PC-9 (cell line): Measurements from ENCODE around the gene RNF227. TPM values are rescaled to one million over a fixed set of nuclear protein-coding genes. Genes with fewer than 3 reads are reported as not detected.

Experiments used
- BruUV-seq: library from RNA; stranded (reverse); fragments of 400-500 nt; replicated peaks from 2 replicates; lab custom pipeline; 2021; lab: Mats Ljungman, UMichigan
- CTCF ChIA-PET: fragments of 300-600 bp; sonication (Branson Sonifier 250); formaldehyde crosslinking; loops from one replicate; lab custom pipeline; 2022; ENCODE audit warnings: antibody characterized with exemption; lab: Charles Lee
- POLR2A ChIA-PET: fragments of 300-600 bp; sonication (Branson Sonifier 250); formaldehyde crosslinking; loops from one replicate; lab custom pipeline; 2022; ENCODE audit warnings: antibody characterized with exemption; ENCODE audit not compliant: unreplicated experiment; lab: Charles Lee
- DNase-seq, 2 experiments: peaks; one replicate each; pipeline versions ENCODE4 v3.0.0 to v3.0.0-alpha.2; 2015 to 2022; ENCODE audit warnings: mixed read lengths in 1 of 2
- H2AFZ ChIP-seq: fragments of 200-600 bp; sonication (generic); 2 replicates; pipeline ENCODE4 v1.8.1; 2017; ENCODE audit warnings: antibody characterized with exemption
- H3F3A ChIP-seq: fragments of 200-600 bp; sonication (generic); 2 replicates; pipeline ENCODE4 v1.8.1; 2017; ENCODE audit warnings: antibody characterized with exemption, mild to moderate bottlenecking, low read depth; ENCODE audit not compliant: insufficient read depth
- H3K27ac ChIP-seq: fragments of 200-600 bp; sonication (generic); 2 replicates; pipeline ENCODE4 v1.6.1; 2016; ENCODE audit warnings: mixed run types
- H3K27me3 ChIP-seq: fragments of 200-600 bp; sonication (generic); 2 replicates; pipeline ENCODE4 v1.6.1; 2016; ENCODE audit warnings: low read depth, mixed run types; ENCODE audit not compliant: insufficient read depth
- H3K36me3 ChIP-seq: fragments of 200-600 bp; sonication (generic); 2 replicates; pipeline ENCODE4 v1.6.1; 2016; ENCODE audit warnings: low read depth, mixed run types
- H3K4me1 ChIP-seq: fragments of 200-600 bp; sonication (generic); replicated peaks from 2 replicates; pipeline ENCODE4 v1.6.1; 2016; ENCODE audit warnings: mixed run types; ENCODE audit not compliant: insufficient read depth
- H3K4me2 ChIP-seq: fragments of 200-600 bp; sonication (generic); 2 replicates; pipeline ENCODE4 v1.6.1; 2017; ENCODE audit warnings: mixed run types
- H3K4me3 ChIP-seq: fragments of 200-600 bp; sonication (generic); 2 replicates; pipeline ENCODE4 v1.6.1; 2016; ENCODE audit warnings: mixed run types
- H3K79me2 ChIP-seq: fragments of 200-600 bp; sonication (generic); 2 replicates; pipeline ENCODE4 v1.6.1; 2017; ENCODE audit warnings: low read depth, mixed run types
- H3K9me2 ChIP-seq: fragments of 200-600 bp; sonication (generic); 2 replicates; pipeline ENCODE4 v1.8.1; 2017; ENCODE audit warnings: mild to moderate bottlenecking; ENCODE audit not compliant: insufficient read depth
- H3K9me3 ChIP-seq: fragments of 200-600 bp; sonication (generic); 2 replicates; pipeline ENCODE4 v1.8.1; 2016; ENCODE audit warnings: low read depth; ENCODE audit not compliant: insufficient read depth
- H4K20me1 ChIP-seq: fragments of 200-600 bp; sonication (generic); 2 replicates; pipeline ENCODE4 v1.8.1; 2017; ENCODE audit not compliant: insufficient read depth
- EZH2 ChIP-seq: fragments of 200-600 bp; sonication (generic); IDR thresholded peaks from 2 replicates; pipeline ENCODE4 v1.8.0; 2017; ENCODE audit warnings: antibody characterized with exemption, low read depth
- intact Hi-C: fragments of 100-400 bp; cut with micrococcal nuclease; formaldehyde crosslinking; loops from one replicate; pipeline ENCODE4 v1.10.0; 2022; ENCODE audit not compliant: unreplicated experiment
- total RNA-seq: library from RNA; stranded (reverse); gene quantifications from 2 replicates; pipeline ENCODE4 v1.2.3, GENCODE V29; 2021
- TF ChIP-seq, protein P1 (sequence below): fragments of 200-600 bp; sonication (generic); conservative IDR thresholded peaks from 2 replicates; pipeline ENCODE4 v1.6.1; 2017; ENCODE audit warnings: mixed run types, antibody characterized with exemption, mild to moderate bottlenecking, moderate library complexity

RNF227 gene
- total RNA-seq, 1 experiment from 2014 or later, result 3.1 TPM

DNA sequence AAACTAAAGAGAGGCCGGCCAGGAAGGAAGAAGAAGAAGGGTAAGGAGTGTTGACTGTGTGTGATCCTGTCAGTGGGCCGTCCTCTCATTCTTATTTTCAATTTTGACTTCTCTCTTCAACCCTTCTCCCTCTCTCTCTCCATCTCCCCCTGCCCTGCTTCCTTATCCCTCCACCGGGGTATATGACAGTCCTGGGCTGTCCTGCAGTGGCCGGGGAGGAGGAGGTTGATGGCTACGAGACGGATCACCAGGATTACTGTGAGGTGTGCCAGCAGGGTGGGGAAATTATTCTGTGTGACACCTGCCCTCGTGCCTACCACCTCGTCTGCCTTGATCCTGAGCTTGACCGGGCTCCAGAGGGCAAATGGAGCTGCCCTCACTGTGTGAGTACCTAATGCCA, 21.9 kb downstream of the RNF227 start:
- Histone ChIP-seq H3F3A (peaks cover 4% of the 10 kb centered on the region; the same call in 1 of the 2 replicates), H3K27me3 (no peaks in the 10 kb centered on the region), H3K4me2 (no peak overlapping the region), H3K79me2 (peaks cover 13% of the 10 kb centered on the region), H3K9me2 (no peaks in the 10 kb centered on the region), H3K4me1 (peaks cover 8% of the 10 kb centered on the region), H4K20me1 (peaks cover 4% of the 10 kb centered on the region; the same call in 1 of the 2 replicates), H3K9me3 (no peaks in the 10 kb centered on the region), H3K27ac (no peak overlapping the region), H2AFZ (no peak overlapping the region), H3K4me3 (no peak overlapping the region), H3K36me3 (no peaks in the 10 kb centered on the region; the same call in 1 of the 2 replicates)
- intact Hi-C loops, result no loop called here
- TF ChIP-seq, protein P1, sequence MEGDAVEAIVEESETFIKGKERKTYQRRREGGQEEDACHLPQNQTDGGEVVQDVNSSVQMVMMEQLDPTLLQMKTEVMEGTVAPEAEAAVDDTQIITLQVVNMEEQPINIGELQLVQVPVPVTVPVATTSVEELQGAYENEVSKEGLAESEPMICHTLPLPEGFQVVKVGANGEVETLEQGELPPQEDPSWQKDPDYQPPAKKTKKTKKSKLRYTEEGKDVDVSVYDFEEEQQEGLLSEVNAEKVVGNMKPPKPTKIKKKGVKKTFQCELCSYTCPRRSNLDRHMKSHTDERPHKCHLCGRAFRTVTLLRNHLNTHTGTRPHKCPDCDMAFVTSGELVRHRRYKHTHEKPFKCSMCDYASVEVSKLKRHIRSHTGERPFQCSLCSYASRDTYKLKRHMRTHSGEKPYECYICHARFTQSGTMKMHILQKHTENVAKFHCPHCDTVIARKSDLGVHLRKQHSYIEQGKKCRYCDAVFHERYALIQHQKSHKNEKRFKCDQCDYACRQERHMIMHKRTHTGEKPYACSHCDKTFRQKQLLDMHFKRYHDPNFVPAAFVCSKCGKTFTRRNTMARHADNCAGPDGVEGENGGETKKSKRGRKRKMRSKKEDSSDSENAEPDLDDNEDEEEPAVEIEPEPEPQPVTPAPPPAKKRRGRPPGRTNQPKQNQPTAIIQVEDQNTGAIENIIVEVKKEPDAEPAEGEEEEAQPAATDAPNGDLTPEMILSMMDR, result no peak
- no peak for TF ChIP-seq EZH2
- no peak for DNase-seq
- POLR2A ChIA-PET, result interaction anchor here (0.8 kb wide), 1 partner anchor 1942 kb away, joined by 3 read pairs; no protein-coding TSS in a partner anchor
- BruUV-seq, result no TSS peak
- CTCF ChIA-PET, result no interaction called here

DNA sequence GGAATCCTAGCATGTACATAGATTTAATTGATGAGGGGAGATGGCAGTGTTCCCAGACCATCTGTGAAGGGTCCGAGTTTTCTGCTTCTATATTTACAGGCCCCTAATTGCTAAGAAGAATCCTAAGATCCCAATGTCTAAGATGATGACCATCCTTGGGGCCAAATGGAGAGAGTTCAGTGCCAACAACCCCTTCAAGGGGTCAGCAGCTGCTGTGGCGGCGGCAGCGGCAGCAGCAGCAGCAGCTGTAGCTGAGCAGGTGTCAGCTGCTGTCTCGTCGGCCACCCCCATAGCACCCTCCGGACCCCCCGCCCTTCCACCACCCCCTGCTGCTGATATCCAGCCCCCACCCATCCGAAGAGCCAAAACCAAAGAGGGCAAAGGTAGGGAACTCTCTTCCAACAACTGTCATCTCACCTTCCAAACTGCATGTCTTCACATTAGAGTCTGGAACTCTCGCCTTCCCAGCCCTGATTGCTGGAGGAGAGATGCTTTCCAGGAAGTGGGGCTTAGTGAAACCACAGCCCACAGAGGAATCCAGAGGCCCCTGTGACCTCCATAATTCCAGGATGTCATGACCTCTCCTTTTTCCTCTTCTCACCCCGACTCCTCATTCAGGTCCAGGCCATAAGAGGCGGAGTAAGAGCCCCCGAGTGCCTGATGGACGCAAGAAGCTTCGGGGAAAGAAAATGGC, 22.8 kb downstream of the RNF227 start:
- ChIA-PET POLR2A (interaction anchor here (0.8 kb wide), 1 partner anchor 1943 kb away, joined by 3 read pairs; no protein-coding TSS in a partner anchor), CTCF (no interaction called here)
- Histone ChIP-seq H4K20me1 (peaks cover 4% of the 10 kb centered on the region; the same call in 1 of the 2 replicates), H3K79me2 (peaks cover 21% of the 10 kb centered on the region), H3F3A (peaks cover 12% of the 10 kb centered on the region), H3K9me2 (no peaks in the 10 kb centered on the region), H3K27me3 (no peaks in the 10 kb centered on the region), H3K9me3 (no peaks in the 10 kb centered on the region), H3K4me3 (no peak overlapping the region), H3K4me2 (no peak overlapping the region), H3K27ac (no peak overlapping the region), H3K36me3 (no peaks in the 10 kb centered on the region; the same call in 1 of the 2 replicates), H2AFZ (no peak overlapping the region), H3K4me1 (peaks cover 17% of the 10 kb centered on the region)
- DNase-seq, result no peak
- TF ChIP-seq EZH2, result no peak
- TF ChIP-seq, protein P1, result no peak
- BruUV-seq, result no TSS peak
- intact Hi-C loops, result no loop called here

DNA sequence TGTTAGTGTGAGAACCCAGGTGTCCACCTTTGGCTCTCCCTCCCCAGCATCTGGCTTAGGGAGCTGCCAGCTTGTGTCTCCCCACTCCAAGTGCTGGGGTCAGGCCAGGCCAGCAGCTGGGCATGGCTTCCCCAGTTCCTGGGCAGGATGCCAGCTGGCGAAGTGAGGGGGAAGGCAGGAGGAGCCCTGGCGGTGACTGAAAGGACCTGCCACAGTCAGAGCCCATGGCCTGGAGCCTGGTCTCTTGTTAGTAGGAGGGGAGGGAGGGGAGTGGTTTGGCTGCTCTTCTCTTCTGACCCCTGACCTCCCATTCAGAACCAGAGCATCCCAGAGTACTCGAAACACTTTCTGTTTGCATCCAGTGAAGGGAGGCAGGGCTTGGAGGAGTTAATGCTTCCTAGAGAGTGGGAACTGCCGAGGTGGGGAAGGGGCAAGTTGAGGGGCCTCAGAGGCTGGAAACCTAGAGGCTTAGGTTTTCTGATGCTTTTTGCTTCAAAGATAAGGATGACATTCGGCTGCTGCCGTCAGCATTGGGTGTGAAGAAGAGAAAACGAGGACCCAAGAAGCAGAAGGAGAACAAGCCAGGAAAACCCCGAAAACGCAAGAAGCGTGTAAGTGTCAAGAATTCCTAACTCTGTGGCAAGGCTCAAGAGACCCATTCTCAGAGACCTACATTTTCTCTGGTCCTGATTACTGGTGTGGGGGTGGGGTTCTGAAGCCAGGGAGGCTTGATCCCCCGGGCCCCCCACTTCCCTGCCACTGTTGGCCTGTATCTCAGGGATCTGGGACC, 26.7 kb downstream of the RNF227 start:
- POLR2A ChIA-PET, result interaction anchor here (0.6 kb wide), 1 partner anchor 112 kb away, joined by 4 read pairs; no protein-coding TSS in a partner anchor
- peaks cover 38% of the 10 kb centered on the region for H3K79me2 ChIP-seq
- intact Hi-C loops, result loop anchor here (2.0 to 10.0 kb wide), 3 partner anchors 43 to 305 kb away; partner anchors contain the start of genes CNTROB, MPDU1 and TRAPPC1
- no peaks in the 10 kb centered on the region; the same call in 1 of the 2 replicates for H3K36me3 ChIP-seq
- peak overlapping the region; percentile 99 for H3K4me2 ChIP-seq
- H3F3A ChIP-seq, result peaks cover 30% of the 10 kb centered on the region
- peak overlapping the region; percentile 84; the same call in 1 of the 2 replicates for H3K4me3 ChIP-seq
- peaks cover 17% of the 10 kb centered on the region for H3K4me1 ChIP-seq
- CTCF ChIA-PET, result interaction anchor here (0.9 kb wide), 1 partner anchor 26 kb away, joined by 4 read pairs; no protein-coding TSS in a partner anchor
- H3K9me2 ChIP-seq, result no peaks in the 10 kb centered on the region
- H3K27me3 ChIP-seq, result no peaks in the 10 kb centered on the region
- peak overlapping the region; percentile 80 for H3K27ac ChIP-seq
- TF ChIP-seq EZH2, result no peak
- TF ChIP-seq, protein P1, result peak; percentile 43; the same call in 1 of the 2 replicates
- no peak overlapping the region for H2AFZ ChIP-seq
- BruUV-seq, result no TSS peak
- peak; percentile 83 to 98 for DNase-seq
- H4K20me1 ChIP-seq, result peaks cover 4% of the 10 kb centered on the region; the same call in 1 of the 2 replicates
- no peaks in the 10 kb centered on the region for H3K9me3 ChIP-seq
